H9 (cell line): ENCODE measurements around the gene LPXN. TPM values are rescaled to one million over a fixed set of nuclear protein-coding genes. Genes with fewer than 3 reads are reported as not detected.

Experiments used
- DNase-seq: peaks from one replicate; pipeline ENCODE4 v3.0.0-alpha.2; 2017
- H2AFZ ChIP-seq: one replicate; pipeline ENCODE4 v1.6.1; 2013; ENCODE audit warnings: mild to moderate bottlenecking, low read length, control low read depth, moderate library complexity
- H2AK5ac ChIP-seq: 2 replicates; pipeline ENCODE4 v1.6.1; 2013; ENCODE audit warnings: low read length, control low read depth, mixed read lengths; ENCODE audit not compliant: insufficient read length
- H2BK120ac ChIP-seq: one replicate; pipeline ENCODE4 v1.6.1; 2013; ENCODE audit warnings: low read depth, mild to moderate bottlenecking, low read length, control low read depth, inconsistent platforms; ENCODE audit not compliant: poor library complexity, severe bottlenecking
- H2BK12ac ChIP-seq: 2 replicates; pipeline ENCODE4 v1.6.1; 2013; ENCODE audit warnings: low read length, control low read depth, mixed read lengths, low read depth; ENCODE audit not compliant: insufficient read length
- H2BK15ac ChIP-seq: 2 replicates; pipeline ENCODE4 v1.6.1; 2013; ENCODE audit warnings: low read depth, low read length, control low read depth
- H2BK20ac ChIP-seq: one replicate; pipeline ENCODE4 v1.6.1; 2013; ENCODE audit warnings: low read depth, mild to moderate bottlenecking, low read length, control low read depth, inconsistent platforms; ENCODE audit not compliant: poor library complexity, severe bottlenecking
- H2BK5ac ChIP-seq: 2 replicates; pipeline ENCODE4 v1.6.1; 2013; ENCODE audit warnings: low read length, control low read depth, mixed read lengths; ENCODE audit not compliant: insufficient read length
- H3K14ac ChIP-seq: 2 replicates; pipeline ENCODE4 v1.6.1; 2013; ENCODE audit warnings: low read length, control low read depth; ENCODE audit not compliant: insufficient read depth
- H3K18ac ChIP-seq: 2 replicates; pipeline ENCODE4 v1.6.1; 2013; ENCODE audit warnings: low read depth, mild to moderate bottlenecking, mixed read lengths, low read length, control low read depth; ENCODE audit not compliant: insufficient read length
- H3K23ac ChIP-seq: 2 replicates; pipeline ENCODE4 v1.6.1; 2013; ENCODE audit warnings: low read length, control low read depth, mixed read lengths, low read depth; ENCODE audit not compliant: insufficient read length
- H3K23me2 ChIP-seq: 2 replicates; pipeline ENCODE4 v1.6.1; 2013; ENCODE audit warnings: low read depth, mild to moderate bottlenecking, mixed read lengths, low read length, control low read depth; ENCODE audit not compliant: insufficient read length, poor library complexity, severe bottlenecking
- H3K27ac ChIP-seq: 2 replicates; pipeline ENCODE4 v1.5.1; 2013; ENCODE audit warnings: low read length, control low read depth, mixed read lengths, low read depth; ENCODE audit not compliant: insufficient read length
- H3K27me3 ChIP-seq: 2 replicates; pipeline ENCODE4 v1.6.1; 2013; ENCODE audit warnings: low read length, control low read depth, inconsistent platforms; ENCODE audit not compliant: insufficient read depth
- H3K4ac ChIP-seq: 2 replicates; pipeline ENCODE4 v1.6.1; 2013; ENCODE audit warnings: low read depth, mild to moderate bottlenecking, control low read depth, inconsistent platforms, low read length, moderate library complexity
- H3K4me1 ChIP-seq: 2 replicates; pipeline ENCODE4 v1.6.1; 2013; ENCODE audit warnings: low read length, control low read depth, inconsistent platforms; ENCODE audit not compliant: insufficient read depth
- H3K4me2 ChIP-seq: 2 replicates; pipeline ENCODE4 v1.6.1; 2013; ENCODE audit warnings: low read length, control low read depth, mixed read lengths; ENCODE audit not compliant: insufficient read length, insufficient read depth
- H3K56ac ChIP-seq: 2 replicates; pipeline ENCODE4 v1.6.1; 2013; ENCODE audit warnings: low read depth, mild to moderate bottlenecking, mixed read lengths, low read length, control low read depth; ENCODE audit not compliant: insufficient read length
- H3K79me1 ChIP-seq: 2 replicates; pipeline ENCODE4 v1.6.1; 2013; ENCODE audit warnings: low read depth, mild to moderate bottlenecking, moderate library complexity, low read length, control low read depth, inconsistent platforms; ENCODE audit not compliant: insufficient read depth, poor library complexity, severe bottlenecking
- H3K79me2 ChIP-seq: 2 replicates; pipeline ENCODE4 v1.6.1; 2013; ENCODE audit warnings: low read length, control low read depth, inconsistent platforms; ENCODE audit not compliant: insufficient read depth
- H3K9ac ChIP-seq: 2 replicates; pipeline ENCODE4 v1.6.1; 2013; ENCODE audit warnings: low read length, control low read depth, mixed read lengths; ENCODE audit not compliant: insufficient read length; ENCODE audit errors: extremely low read depth
- H3K9me3 ChIP-seq: one replicate; pipeline ENCODE4 v1.6.1; 2013; ENCODE audit warnings: low read depth, low read length, inconsistent platforms; ENCODE audit not compliant: control insufficient read depth
- H3T11ph ChIP-seq: one replicate; pipeline ENCODE4 v1.6.1; 2013; ENCODE audit warnings: mild to moderate bottlenecking, low read length, control low read depth, inconsistent platforms
- H4K20me1 ChIP-seq: one replicate; pipeline ENCODE4 v1.6.1; 2013; ENCODE audit not compliant: control insufficient read depth, insufficient read length, insufficient read depth
- H4K5ac ChIP-seq: 2 replicates; pipeline ENCODE4 v1.6.1; 2013; ENCODE audit warnings: low read depth, mild to moderate bottlenecking, mixed read lengths, low read length, control low read depth; ENCODE audit not compliant: insufficient read length
- H4K8ac ChIP-seq: replicated peaks from 2 replicates; pipeline ENCODE4 v1.6.1; 2013; ENCODE audit warnings: low read length, control low read depth, mixed read lengths, low read depth; ENCODE audit not compliant: insufficient read length
- H4K91ac ChIP-seq: 2 replicates; pipeline ENCODE4 v1.6.1; 2013; ENCODE audit warnings: low read depth, mild to moderate bottlenecking, moderate library complexity, mixed read lengths, low read length, control low read depth; ENCODE audit not compliant: insufficient read length
- H3K27ac Mint-ChIP-seq, 3 experiments: 2 replicates in 2 of 3; 3 replicates in 1 of 3; pipeline ENCODE4 v1.8.0; 2020 to 2021; ENCODE audit warnings: mixed read lengths in 3 of 3, mild to moderate bottlenecking in 1 of 3, moderate library complexity in 1 of 3
- H3K27me3 Mint-ChIP-seq: 2 replicates; pipeline ENCODE4 v1.8.0; 2021; ENCODE audit warnings: low read depth, mild to moderate bottlenecking, moderate library complexity, mixed read lengths
- H3K36me3 Mint-ChIP-seq, 3 experiments: 2 replicates in 2 of 3; 3 replicates in 1 of 3; pipeline ENCODE4 v1.8.0; 2020 to 2021; ENCODE audit warnings: low read depth in 3 of 3, mixed read lengths in 3 of 3; ENCODE audit not compliant: insufficient read depth in 1 of 3
- H3K4me1 Mint-ChIP-seq, 2 experiments: 2 replicates each; pipeline ENCODE4 v1.8.0; 2020; ENCODE audit warnings: mixed read lengths in 2 of 2
- H3K4me3 Mint-ChIP-seq, 2 experiments: 2 replicates in 1 of 2; 3 replicates in 1 of 2; pipeline ENCODE4 v1.8.0; 2020 to 2021; ENCODE audit warnings: mild to moderate bottlenecking in 2 of 2, mixed read lengths in 2 of 2, moderate library complexity in 1 of 2
- H3K9me3 Mint-ChIP-seq, 2 experiments: 2 replicates in 1 of 2; 3 replicates in 1 of 2; pipeline ENCODE4 v1.8.0; 2020; ENCODE audit warnings: mild to moderate bottlenecking in 2 of 2, mixed read lengths in 2 of 2, moderate library complexity in 1 of 2
- CTCF ChIP-seq: fragments of 200-600 bp; sonication (generic); conservative IDR thresholded peaks from 3 replicates; pipeline ENCODE4 v1.8.0; 2021; ENCODE audit warnings: antibody characterized with exemption, mild to moderate bottlenecking
- WGBS: extraction: QIAGEN DNeasy Blood & Tissue Kit; methylation state at CpG from one replicate; pipeline ENCODE4 v1.1.7; 2013; ENCODE audit warnings: missing lambda C conversion rate, low lambda C conversion rate, mixed read lengths; ENCODE audit not compliant: insufficient read length; ENCODE audit errors: extremely low coverage; 5-methylcytosine and 5-hydroxymethylcytosine counted together
- total RNA-seq: library from RNA; stranded (reverse); gene quantifications from 2 replicates; pipeline ENCODE4 v1.2.1, GENCODE V29; 2021

LPXN gene
- total RNA-seq, 1 experiment from 2014 or later = 1.4 TPM

- peak overlapping the region; percentile 87 for H2AFZ ChIP-seq
These were observed 51.2 kb downstream of the LPXN start for GRCh38 chr11:58524232-58525036.

More at GRCh38 chr11:58524232-58525036, 51.2 kb downstream of the LPXN start:
- Histone ChIP-seq H3K18ac (no peak overlapping the region), H2BK12ac (no peak overlapping the region), H3K23ac (no peak overlapping the region), H3K56ac (no peak overlapping the region), H3T11ph (no peak overlapping the region), H4K91ac (no peak overlapping the region), H4K8ac (no peak overlapping the region), H2BK20ac (no peak overlapping the region), H3K4me1 (no peaks in the 10 kb centered on the region), H2BK120ac (no peak overlapping the region), H3K4ac (no peak overlapping the region), H3K9me3 (no peaks in the 10 kb centered on the region), H4K5ac (no peak overlapping the region), H3K4me2 (peak overlapping the region; percentile 36), H3K14ac (no peak overlapping the region), H3K9ac (no peak overlapping the region), H3K79me2 (no peaks in the 10 kb centered on the region), H3K27me3 (no peaks in the 10 kb centered on the region), H3K79me1 (no peaks in the 10 kb centered on the region), H2BK15ac (no peak overlapping the region), H2BK5ac (no peak overlapping the region), H2AK5ac (no peak overlapping the region), H4K20me1 (no peaks in the 10 kb centered on the region), H3K27ac (no peak overlapping the region), H3K23me2 (no peaks in the 10 kb centered on the region)
- Mint-ChIP-seq H3K27ac (0 out of 7 replicates have a peak overlapping the region, but pooled peaks of 1 of the 3 experiments have one; percentile 24), H3K9me3 (no peaks in the 10 kb centered on the region), H3K4me1 (peaks cover 9% of the 10 kb centered on the region in 2 experiments), H3K4me3 (peak overlapping the region; percentile 45 to 50; a peak in 4 of 5 replicates), H3K27me3 (peaks cover 3% of the 10 kb centered on the region; the same call in 1 of the 2 replicates), H3K36me3 (no peaks in the 10 kb centered on the region)
- peak; percentile 66 for TF ChIP-seq CTCF
- no CpG with 5 or more reads among the region's 7 CpGs for WGBS
- peak; percentile 80 for DNase-seq
